DOHH2 (cell line): ENCODE data around the gene DDX39A.

Experiments
- CTCF ChIP-seq: fragments of 200-600 bp; sonication (generic); IDR thresholded peaks from one replicate; pipeline ENCODE4 v1.5.1; 2014; ENCODE audit warnings: antibody characterized with exemption, mild to moderate bottlenecking, low read depth, low read length; ENCODE audit not compliant: poor library complexity, severe bottlenecking
- EZH2phosphoT487 ChIP-seq: fragments of 200-600 bp; sonication (generic); IDR thresholded peaks from 2 replicates; pipeline ENCODE4 v1.6.1; 2017; ENCODE audit warnings: borderline replicate concordance, mild to moderate bottlenecking, antibody characterized with exemption, low read length, moderate library complexity, mixed read lengths

GRCh38 chr19:14443632-14444216 is 24.6 kb upstream of the DDX39A start:
- TF ChIP-seq CTCF (no peak), EZH2phosphoT487 (no peak)
